Measurements from ENCODE around the gene SV2C.

DNA sequence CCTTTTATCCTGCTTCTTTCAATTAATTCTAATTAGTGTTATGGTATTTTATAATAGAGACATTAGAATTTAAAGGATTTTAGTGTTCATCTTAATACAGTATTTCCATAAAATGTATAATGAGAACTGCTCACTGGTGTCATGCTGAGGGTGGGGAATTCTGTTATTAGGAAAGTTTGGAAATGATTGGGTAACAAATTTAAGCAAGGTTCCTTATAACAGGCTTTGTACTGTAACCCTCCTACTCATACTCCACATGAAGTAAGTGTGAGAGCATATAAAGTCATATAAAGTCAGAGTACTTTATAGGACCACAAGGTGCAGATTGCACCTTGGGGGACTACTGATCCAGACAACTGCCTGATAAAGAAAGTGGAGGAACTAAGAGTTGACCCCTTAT, 42.2 kb downstream of the SV2C start:
- TF ChIP-seq POLR2AphosphoS5 (IDR thresholded peaks at IDR 0.05): no peak
- TF ChIP-seq, protein P1, sequence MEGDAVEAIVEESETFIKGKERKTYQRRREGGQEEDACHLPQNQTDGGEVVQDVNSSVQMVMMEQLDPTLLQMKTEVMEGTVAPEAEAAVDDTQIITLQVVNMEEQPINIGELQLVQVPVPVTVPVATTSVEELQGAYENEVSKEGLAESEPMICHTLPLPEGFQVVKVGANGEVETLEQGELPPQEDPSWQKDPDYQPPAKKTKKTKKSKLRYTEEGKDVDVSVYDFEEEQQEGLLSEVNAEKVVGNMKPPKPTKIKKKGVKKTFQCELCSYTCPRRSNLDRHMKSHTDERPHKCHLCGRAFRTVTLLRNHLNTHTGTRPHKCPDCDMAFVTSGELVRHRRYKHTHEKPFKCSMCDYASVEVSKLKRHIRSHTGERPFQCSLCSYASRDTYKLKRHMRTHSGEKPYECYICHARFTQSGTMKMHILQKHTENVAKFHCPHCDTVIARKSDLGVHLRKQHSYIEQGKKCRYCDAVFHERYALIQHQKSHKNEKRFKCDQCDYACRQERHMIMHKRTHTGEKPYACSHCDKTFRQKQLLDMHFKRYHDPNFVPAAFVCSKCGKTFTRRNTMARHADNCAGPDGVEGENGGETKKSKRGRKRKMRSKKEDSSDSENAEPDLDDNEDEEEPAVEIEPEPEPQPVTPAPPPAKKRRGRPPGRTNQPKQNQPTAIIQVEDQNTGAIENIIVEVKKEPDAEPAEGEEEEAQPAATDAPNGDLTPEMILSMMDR (IDR thresholded peaks at IDR 0.05): no peak

Measured in sigmoid colon (tissue), 4 donors.